GM21367 (cell line): ENCODE results near the gene LRRC9.
"Not testable (repeated sequence)": the region's sequence is repeated elsewhere in the genome, so short reads cannot be mapped to it uniquely, and the experiment has no call there.

Experiments used
- ATAC-seq: cut with Tn5 transposase; IDR thresholded peaks from one replicate; pipeline ENCODE4 v1.9.1; 2021; ENCODE audit not compliant: unreplicated experiment

Gene LRRC9

GRCh38 chr14:59919570-59920377 lies at the start of gene LRRC9:
Gene LRRC9, plus strand, starts transcription at chr14:59920144.
- no peak for ATAC-seq

DNA sequence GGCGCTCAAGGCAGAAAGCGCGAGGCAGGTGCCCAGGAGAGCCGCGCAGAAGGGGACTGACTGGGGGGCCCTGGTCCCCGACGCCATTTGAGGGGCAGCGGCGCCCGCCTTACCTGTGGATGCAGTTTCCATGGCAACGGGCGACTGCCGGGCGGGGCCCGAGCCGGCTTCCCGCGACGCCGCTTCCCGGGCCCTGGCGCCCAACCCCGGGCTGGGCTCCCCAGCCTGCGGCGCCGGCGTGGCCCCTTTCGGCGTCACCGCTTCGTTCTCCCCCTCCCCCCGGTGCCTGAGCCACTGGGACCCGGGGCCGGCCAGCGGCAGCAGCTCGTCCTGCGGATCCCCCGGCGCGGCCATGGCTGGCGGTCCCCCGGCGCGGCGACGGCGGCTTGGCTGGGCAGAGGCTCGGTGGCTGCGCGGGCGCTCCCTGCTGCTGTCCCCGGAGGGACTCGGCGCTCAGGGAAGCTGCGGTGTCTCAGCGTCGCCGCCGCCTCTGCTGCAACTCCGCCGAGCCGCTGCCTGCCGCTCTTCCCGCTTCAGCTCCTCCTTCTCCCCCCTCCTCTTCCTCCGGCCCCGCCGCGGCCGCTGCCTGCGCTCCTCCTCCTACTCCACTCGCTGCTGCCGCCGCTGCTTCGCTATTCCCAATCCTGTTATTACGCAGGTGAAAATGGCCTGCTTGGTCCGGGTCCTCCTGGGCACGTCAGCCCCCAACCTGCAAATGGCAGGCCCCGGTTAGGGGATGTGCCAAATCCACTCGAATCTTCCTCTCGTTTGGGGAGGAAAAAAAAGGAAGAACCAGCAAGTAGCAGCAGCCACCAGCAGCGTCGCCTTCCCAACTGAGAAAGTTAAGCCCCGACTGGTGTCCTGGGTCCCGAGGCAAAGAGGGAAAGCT lies 49.4 kb upstream of the LRRC9 start, which contains the start of gene RTN1:
Gene RTN1, minus strand, starts transcription at position 500 of the 889 bp plus-strand sequence. Its CDS starts 146 bp downstream, at position 354.
- peak; percentile 68 for ATAC-seq

GRCh38 chr14:59871166-59871495 lies 48.8 kb upstream of the LRRC9 start:
- ATAC-seq = no peak

- ATAC-seq = peak; percentile 74
These were observed 37.0 kb upstream of the LRRC9 start for GRCh38 chr14:59882957-59883356.

DNA sequence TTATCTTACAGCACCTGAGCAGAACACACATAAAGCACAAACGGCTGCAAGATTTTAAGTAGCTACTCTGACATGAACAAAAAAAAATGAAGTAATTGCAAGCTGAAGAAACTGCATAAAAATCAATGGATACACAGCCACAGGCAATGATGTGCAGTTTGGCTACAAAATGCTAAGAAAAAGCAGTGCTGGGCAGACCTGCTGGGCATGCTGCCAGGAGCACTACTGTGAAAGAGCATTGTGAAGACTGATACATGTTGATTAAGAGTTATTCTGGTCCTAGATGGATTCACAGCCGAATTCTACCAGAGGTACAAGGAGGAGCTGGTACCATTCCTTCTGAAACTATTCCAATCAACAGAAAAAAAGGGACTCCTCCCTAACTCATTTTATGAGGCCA lies 29.3 kb upstream of the LRRC9 start:
- ATAC-seq = no peak

DNA sequence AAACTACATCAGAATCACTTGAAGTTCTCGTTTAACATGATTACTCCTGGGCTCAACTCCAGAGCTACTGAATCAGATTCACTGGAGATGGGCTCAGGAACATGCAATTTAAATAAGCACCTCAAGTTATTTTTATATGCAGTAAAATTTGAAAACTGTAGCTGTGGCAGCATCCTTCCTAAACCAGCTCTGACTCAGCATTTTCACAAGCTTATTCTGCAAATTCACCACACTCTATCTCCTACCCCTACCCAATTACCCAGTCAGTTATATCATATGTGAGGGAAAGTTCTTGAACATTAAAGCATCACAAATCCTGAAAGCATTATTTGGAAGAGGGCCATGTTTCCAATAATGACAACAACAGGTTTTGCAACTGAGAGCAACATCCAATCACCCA lies 24.2 kb upstream of the LRRC9 start:
- no peak for ATAC-seq

- no peak for ATAC-seq
These were observed 22.1 kb upstream of the LRRC9 start for GRCh38 chr14:59897757-59898383.

GRCh38 chr14:59900556-59900955 lies 19.4 kb upstream of the LRRC9 start:
- ATAC-seq = no peak

DNA sequence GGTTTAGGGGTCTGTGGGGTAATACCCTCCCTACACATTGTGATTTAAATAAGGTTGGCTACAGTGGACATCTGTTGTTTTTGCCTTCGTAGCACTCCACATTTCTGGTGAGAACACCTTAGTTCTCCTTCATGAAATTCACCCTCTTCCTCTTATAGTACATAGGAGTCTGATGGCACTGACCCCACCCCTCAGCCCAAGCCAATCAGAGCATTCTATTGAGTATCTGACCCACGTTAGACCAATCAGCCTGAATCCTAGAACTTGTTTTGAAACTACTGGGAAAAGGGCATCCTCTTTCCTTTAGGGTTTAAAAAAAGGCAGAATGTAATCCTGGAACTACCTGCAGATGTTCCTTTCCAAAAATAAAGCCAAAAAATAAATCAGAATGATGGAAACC lies 15.8 kb upstream of the LRRC9 start:
- ATAC-seq = no peak

DNA sequence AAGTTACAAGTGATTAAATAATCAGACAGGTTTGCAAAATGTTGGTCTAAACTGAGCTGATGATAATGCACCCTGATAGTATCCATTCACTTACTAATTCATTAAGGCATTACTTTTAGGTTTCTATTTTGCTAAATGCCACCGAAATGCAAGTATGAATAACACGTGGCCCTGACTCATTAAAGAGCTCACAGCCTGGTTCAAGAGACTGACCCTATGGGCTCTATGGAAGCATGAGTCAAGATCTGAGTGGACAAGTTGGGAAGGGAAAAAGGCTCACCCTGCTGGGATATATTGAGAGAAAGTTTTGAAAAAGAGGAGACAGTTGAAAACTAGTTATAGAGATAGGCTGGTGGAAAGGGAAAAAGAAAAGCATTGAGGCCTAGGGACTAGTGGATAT lies 14.8 kb upstream of the LRRC9 start:
- no peak for ATAC-seq

- no peak for ATAC-seq
These were observed 7.5 kb upstream of the LRRC9 start for GRCh38 chr14:59912443-59912842.

DNA sequence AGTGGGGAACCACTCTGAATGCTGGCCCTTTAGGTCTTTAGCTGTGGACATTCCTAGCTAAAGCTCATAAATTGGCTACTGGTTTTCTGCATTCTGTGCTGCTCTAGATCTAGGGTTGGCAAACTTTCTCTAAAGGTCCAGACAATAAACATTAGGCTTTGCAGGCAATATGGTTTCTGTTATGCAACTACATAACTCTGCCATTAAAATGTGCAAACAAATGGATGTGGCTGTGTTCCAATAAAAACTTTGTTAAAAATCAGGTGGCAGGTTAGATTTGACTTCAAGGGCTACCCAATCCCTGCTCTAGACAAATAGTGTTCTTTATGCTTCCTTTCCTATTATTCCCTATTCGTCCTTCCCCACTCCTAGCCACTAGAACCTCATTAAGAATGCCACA lies 6.8 kb upstream of the LRRC9 start:
- ATAC-seq = no peak

GRCh38 chr14:59918824-59919569 lies 947 bp upstream of the LRRC9 start:
- ATAC-seq = peak; percentile 66

DNA sequence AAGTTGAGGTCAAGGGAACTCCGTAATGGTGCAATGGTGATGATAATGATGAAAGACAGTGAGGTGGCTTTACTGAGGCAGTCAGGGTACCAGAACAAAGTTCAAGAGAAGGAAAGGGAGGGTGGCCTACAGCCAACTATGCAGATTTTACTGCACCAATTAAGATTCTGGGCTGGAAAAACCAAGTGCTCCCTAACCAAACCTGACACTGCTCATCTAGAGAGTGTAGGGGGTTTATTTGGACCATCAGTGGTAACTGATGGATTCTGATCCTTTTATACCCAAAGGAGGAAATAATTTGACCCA lies 387 bp downstream of the LRRC9 start:
- ATAC-seq = no peak

DNA sequence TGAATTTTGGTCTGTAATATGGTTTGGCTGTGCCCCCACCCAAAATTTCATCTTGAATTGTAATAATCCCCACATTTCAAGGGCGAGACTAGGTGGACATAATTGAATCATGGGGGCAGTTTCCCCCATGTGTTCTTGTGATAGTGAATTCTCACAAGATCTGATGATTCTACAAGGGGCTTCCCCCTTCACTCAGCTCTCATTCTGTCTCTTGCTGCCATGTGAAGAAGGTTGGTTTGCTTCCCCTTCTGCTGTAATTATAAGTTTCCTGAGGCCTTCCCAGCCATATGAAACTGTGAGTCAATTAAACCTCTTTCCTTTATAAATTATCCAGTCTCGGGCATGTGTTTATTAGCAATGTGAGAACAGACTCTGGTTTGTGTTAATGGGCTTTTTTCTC lies 5.9 kb downstream of the LRRC9 start:
- ATAC-seq = no peak

GRCh38 chr14:59926534-59926933 lies 6.6 kb downstream of the LRRC9 start:
- ATAC-seq = no peak

DNA sequence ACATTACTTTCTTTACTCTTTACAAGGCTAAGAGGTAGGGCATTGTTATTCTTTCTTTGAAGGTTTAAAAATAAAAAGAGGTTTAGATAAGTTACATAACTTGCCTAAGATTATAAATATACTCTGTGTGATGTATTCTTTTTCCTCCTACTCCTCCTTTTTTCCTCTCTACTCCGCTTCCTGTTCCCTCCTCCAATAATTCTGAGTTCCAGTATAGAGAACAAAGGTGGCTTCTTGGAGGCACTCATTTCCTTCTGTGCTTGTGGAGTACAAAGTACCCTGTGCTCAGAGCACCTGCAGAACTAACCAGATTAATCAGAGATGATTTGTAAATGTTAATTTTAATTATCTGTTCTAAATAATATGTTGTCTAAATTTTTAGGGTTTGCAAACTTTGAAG lies 11.3 kb downstream of the LRRC9 start:
- no peak for ATAC-seq

- no peak for ATAC-seq
These were observed 16.2 kb downstream of the LRRC9 start for GRCh38 chr14:59936145-59936544.

GRCh38 chr14:59939828-59940227 lies 19.9 kb downstream of the LRRC9 start:
- ATAC-seq = peak; percentile 85

DNA sequence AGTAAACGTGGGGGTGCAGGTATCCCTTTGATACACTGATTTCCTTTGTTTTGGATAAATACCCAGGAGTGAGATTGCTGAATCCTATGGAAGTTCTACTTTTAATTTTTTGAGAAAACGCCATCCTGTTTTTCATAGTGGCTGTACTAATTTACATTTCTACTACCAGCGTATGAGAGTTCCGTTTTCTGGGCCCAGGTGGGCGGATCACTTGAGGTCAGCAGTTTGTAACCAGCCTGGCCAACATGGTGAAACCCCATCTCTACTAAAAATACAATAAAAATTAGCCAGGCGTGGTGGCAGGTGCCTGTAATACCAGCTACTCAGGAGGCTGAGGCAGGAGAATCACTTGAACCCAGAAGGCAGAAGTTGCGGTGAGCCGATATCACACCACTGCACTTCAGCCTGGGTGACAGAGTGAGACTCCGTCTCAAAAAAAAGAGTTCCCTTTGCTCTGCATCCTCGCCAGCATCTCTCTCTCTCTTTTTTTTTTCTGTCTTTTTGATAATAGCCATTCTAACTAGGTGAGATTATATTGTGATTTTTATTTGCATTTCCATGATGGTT lies 22.4 kb downstream of the LRRC9 start:
- ATAC-seq = not testable (repeated sequence)

GRCh38 chr14:59944909-59945308 lies 25.0 kb downstream of the LRRC9 start:
- no peak for ATAC-seq
